HG03060 (cell line): ENCODE measurements around the gene TMEM271.
"Not testable (repeated sequence)": the region's sequence is repeated elsewhere in the genome, so short reads cannot be mapped to it uniquely, and the experiment has no call there.

Source experiments
- ATAC-seq: cut with Tn5 transposase; IDR thresholded peaks from one replicate; pipeline ENCODE4 v1.9.1; 2021; ENCODE audit warnings: low read depth, moderate number of reproducible peaks; ENCODE audit not compliant: unreplicated experiment

The TMEM271 gene

DNA sequence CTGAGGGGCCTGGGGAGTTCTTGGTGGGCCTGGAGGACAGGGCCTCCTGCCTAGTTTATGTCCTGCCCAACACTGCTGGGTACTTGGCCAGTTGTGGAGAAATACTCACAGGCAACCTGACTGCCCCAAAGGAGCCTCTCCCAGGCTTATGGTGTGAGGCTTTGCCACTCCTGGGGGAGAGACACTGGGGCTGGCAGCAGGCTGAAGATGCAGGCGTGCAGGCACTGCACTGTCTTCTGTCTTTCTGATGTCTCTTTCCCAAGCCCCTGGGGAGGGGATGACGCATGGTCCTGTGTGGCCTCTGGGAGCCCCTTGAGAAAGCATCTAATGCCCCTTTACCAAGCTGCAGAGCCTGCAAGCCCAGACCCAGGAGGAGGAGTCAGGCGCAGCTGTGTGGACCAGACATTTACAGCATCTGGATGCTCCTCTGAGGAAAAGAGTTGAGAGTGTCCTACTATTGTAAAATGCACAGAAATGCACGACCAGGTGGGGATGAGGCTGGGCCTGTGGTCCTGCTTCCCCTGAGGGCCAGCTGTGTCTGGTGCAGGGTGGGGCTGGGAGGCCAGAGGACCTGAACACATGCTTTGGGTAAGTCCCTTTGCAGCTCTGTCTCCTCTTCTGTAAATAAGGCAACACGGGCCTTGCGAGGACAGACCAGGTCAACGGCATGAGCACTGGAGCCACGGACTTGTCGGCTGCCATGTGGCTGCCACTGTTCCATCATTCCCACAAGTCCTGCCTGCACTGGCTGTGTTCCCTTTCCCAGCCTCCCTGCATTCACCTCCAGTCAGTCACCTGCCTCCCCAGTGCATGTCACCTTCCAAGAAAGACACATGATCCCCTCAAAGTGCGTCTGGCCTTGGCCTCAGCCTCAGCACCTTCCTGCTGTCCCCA, 8.4 kb downstream of the TMEM271 start:
- no peak for ATAC-seq

DNA sequence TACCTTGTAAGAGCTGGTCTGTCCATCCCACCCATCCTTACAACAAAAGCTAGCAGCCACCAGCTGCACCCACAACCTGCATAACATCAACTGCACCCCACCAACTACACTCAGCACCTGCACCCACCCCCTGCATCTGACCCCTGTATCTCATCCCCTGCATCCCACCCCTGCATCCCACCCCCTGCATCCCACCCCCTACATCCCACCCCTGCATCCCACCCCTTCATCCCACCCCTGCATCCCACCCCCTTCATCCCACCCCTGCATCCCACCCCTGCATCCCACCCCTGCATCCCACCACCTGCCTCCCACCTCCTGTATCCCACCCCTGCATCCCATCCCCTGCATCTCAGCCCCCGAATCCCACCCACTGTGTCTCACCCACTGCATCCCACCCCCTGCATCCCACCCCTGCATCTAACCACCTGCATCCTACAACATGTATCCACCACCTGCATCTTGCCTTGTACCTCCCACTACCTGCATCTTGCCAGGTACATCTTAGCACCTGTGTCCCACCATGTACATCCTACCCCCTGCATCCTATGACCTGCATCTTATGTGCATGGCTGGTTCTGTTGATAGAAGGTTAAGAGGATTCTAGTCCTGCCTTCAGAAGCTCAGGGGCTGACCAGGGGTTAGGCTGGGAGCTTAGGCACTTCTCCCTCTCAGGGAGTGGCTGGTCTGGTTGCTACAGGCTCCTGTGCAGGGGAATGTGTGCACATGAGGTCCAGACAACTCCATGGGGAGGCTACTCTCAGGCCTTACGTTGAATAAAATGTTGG, 9.4 kb downstream of the TMEM271 start:
- no peak for ATAC-seq

DNA sequence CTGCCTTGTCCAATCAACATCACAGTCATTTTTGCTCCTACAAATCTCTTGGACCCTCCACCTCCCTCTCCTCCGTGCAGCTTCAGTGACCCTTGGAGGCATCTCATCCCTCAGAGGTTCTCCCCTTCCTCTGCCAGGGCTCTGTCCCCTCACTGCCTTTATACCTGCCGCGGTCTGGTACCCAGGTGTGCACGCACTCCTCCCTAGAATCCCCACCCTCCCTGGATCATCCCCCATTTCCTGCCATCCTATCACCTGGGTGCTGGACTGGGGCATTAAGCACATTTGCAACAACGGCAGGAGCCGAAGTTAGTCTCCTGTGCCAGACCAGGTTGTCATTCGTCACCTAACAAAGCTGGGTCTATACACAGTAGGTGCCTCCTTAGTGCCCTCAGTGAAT, 10.1 kb downstream of the TMEM271 start:
- no peak for ATAC-seq

DNA sequence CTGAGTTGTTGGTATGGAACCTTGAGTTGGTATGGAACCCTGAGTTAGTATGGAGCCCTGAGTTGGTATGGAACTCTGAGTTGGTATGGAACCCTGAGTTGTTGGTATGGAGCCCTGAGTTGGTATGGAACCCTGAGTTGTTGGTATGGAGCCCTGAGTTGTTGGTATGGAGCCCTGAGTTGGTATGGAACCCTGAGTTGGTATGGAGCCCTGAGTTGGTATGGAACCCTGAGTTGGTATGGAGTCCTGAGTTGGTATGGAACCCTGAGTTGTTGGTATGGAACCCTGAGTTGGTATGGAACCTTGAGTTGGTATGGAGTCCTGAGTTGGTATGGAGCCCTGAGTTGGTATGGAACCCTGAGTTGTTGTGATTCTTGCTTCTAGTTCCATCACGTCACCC, 10.5 kb downstream of the TMEM271 start:
- not testable (repeated sequence) for ATAC-seq

DNA sequence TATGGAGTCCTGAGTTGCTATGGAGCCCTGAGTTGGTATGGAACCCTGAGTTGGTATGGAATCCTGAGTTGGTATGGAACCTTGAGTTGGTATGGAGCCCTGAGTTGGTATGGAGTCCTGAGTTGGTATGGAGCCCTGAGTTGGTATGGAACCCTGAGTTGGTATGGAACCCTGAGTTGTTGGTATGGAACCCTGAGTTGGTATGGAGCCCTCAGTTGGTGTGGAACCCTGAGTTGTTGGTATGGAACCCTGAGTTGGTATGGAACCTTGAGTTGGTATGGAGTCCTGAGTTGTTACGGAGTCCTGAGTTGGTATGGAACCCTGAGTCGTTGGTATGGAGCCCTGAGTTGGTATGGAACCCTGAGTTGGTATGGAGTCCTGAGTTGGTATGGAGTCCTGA, 13.6 kb downstream of the TMEM271 start:
- not testable (repeated sequence) for ATAC-seq

DNA sequence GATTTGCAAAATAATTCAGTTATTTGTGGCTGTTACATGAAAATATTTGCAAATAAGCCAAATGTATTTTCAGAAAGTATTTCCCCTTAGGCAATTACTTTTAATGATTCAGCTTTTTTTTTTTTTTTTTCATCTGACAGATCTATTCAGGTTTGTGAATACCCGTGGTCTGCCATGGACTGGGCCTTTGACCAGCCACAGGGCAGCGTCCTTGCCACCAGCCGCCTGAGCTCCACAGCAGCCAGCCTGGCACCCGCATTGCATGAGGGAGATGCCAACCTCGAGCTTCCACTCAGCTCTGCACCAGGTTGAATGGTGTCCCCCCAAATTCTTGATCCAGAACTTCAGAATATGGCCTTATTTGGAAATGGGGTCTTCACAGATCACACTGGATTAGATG, 14.7 kb downstream of the TMEM271 start:
- no peak for ATAC-seq

DNA sequence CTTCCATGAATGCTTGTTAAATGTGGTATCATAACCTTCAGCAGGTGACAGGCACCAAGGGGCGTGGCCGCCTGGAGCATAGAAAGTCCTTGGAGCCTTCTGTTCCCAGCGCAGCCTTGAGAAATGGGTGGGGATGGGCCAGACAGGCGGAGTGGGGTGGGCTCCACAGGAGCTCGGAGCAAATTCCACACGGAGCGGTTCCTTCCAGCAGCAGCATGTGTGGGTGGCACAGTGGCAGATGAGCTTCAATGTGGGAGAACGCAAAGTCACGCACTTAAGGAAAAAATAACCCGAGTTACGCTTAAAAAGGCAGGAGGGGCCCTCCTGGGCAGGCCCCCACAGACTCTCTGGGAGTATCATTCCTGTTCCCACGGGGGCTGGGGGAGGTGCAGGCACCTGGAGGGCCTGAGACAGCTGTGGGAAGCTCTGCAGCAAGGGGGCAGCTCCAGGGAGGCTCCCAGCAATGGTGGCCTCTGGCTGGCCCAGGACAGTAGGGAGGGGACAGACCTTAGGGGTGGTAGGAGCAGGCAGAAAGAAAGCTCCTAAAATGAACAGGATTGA, 15.3 kb downstream of the TMEM271 start:
- no peak for ATAC-seq

DNA sequence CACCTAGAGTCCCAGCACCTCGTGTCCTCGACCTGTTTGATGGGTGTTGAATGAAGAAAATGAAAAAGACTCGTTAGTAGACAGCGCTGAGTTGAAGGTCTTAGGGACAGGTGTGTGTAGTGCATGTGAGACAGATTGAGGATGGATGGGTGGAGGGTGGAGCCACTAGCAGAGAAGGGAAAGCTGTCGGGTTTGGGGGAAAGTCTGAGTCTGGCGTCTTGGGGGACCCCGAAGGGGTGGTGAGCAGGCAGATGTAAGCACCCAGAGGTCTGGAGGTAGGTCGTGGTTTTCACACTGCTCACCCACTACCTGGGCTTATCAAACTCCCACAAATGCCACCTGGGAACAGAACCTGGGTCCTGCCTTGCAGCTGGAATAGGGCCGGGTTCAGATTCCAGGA, 16.0 kb downstream of the TMEM271 start:
- ATAC-seq = no peak

DNA sequence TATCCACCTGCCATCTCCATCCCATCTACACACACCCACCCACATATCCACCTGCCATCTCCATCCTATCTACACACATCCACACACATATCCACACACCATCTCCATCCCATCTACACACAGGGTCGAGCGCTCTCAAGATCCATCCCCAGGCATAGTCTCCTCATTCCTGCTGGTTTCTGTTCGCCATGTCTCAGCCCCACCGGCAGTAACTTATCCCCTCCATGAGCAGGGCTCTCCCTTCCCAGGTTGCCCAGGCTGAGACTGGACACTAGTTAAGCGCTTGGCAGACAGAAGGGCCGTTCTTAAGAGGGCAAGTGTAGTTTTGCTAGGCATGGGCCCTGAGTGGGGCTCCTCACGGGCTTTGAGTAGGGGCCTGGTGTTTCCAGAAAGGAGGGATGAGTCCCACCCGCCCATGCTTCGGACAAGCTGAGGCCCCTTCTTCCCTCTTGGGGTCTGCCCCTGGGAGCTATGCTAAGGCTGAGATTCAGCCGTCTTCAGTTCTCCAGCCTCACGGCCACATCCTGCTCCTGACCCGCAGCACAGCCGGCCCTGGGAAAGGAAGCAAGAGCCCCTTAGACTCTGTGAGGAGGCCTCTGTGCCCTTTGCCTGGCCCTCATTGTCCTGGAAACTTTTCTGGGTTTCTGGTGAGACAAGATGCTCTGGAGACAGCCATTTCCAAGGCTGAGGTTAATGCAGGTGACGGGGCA, 20.4 kb downstream of the TMEM271 start:
- ATAC-seq = no peak

DNA sequence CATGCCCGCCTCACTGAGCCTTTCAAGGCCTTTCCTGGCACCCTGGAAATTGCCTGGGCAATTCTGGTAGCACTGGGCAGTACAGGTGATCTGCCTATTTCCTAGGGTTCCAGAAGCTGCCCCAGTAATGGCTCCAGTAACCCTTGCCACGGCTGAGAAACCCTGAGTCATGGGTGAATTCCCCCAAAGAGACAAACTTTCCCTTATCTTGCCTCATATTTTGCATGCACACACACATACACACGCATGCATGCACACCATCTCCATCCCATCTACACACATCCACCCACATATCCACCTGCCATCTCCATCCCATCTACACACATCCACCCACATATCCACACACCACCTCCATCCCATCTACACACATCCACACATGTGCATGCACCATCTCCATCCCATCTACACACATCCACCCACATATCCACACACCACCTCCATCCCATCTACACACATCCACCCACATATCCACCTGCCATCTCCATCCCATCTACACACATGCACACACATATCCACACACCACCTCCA, 21.2 kb downstream of the TMEM271 start:
- ATAC-seq = not testable (repeated sequence)

DNA sequence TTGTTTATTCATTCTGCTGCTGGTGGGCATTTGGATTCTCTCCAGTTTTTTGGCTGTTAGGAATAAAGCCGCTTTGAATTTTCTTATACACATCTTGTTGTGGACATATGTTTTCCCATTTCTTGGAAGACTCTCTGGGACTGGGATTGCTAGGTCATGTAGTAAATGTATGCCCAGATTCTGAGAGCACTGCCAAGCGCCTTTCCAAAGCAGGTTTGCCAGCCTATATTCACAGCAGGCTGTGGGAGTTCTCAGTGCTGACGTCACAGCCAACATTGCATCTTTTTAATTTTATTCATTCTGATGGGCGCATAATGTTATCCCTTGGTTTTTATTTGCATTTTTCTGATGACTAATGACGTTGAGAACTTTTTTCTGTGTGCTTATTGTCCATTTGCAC, 24.1 kb downstream of the TMEM271 start:
- no peak for ATAC-seq

DNA sequence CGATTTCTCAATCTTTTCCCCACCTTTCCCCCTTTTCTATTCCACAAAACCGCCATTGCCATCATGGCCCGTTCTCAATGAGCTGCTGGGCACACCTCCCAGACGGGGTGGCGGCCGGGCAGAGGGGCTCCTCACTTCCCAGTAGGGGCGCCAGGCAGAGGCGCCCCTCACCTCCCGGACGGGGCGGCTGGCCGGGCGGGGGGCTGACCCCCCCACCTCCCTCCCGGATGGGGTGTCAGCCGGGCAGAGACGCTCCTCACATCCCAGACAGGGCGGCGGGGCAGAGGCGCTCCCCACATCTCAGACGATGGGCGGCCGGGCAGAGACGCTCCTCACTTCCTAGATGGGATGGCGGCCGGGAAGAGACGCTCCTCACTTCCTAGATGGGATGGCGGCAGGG, 25.8 kb downstream of the TMEM271 start:
- not testable (repeated sequence) for ATAC-seq

DNA sequence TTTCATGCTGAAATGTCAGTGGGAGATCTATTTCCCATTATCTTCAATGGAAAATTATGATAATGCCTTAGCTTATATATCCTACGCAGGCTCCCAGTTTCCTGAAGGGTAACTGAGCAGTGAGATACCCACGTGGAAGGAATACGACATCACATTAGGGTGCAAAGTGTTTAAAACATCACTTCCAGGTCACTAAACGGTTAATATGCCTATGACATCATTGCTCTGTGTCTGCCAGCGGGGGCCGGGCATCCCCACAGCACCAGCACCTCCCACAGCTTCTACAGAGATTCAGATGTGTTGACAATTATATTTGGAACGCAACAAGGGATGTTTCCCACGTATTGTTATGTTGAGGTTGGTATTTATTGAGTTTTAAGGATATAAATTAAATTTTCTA, 27.1 kb downstream of the TMEM271 start:
- no peak for ATAC-seq

DNA sequence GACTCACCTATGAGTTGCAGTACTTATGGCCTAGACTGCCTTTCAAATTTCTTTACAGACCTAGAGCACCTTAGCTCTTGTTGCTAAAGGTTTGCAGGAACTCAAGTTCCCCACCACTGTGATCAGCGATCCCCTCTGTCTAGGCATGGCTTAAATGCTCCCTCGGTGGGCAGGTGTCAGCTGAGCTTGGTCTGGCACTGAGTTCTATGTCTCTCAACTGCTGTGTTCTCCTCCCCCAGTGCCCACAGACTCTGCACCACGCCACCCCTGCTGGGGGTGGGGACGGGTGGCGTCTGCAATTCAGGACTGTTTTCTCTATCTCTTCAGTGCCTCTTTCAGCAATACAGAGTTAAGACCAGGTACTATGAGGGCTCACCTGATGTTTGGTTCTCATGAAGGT, 30.5 kb downstream of the TMEM271 start:
- ATAC-seq = no peak

DNA sequence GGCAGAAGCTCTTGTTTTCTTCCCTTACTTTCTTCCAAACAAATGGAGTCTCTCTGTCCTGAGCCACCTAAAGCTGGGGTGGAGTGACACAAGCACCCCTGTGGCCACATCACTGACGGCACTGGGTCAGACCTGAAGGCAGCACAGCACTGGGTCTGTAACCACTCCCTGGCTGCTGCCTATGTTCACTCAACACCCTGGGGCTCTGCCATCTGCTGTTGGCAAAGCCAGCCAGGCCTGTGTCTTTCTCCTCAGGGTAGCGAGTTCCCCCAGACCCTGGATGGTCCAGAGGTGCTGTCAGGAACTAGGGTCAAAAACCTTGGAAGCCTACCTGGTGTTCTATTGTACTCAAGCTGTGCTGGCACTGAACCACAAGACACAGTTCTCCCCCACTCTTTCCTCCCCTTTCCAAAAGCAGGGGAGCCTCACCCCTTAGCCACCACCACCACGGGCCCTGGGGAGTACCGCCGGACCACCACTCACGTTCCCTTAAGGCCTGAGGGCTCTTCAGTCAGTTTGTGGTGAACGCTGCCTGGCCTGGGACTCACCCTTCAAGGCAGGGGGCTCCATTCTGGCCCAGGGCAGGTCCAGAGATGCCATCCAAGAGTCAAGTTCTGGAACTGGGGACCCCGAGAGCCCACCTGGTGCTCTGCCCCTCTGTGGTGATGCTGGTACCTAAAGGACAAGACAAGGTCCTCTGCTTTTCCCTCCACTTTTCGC, 31.5 kb downstream of the TMEM271 start:
- no peak for ATAC-seq

DNA sequence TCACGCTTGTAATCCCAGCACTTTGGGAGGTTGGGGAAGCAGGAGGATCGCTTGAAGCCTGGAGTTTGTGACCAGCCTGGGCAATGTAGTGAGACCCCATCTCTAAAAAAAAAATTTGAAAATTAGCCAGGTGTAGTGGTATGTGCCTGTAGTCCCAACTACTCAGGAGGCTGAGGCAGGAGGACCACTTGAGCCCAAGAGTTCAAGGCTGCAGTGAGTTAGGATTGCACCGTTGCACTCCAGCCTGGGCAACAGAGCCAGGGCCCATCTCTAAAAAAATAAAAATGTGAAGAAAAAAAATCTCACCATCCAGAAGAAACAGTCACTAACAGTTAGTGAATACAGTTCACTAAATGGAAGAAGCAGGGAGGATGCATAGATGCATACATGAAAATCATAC, 34.8 kb downstream of the TMEM271 start:
- ATAC-seq = no peak

DNA sequence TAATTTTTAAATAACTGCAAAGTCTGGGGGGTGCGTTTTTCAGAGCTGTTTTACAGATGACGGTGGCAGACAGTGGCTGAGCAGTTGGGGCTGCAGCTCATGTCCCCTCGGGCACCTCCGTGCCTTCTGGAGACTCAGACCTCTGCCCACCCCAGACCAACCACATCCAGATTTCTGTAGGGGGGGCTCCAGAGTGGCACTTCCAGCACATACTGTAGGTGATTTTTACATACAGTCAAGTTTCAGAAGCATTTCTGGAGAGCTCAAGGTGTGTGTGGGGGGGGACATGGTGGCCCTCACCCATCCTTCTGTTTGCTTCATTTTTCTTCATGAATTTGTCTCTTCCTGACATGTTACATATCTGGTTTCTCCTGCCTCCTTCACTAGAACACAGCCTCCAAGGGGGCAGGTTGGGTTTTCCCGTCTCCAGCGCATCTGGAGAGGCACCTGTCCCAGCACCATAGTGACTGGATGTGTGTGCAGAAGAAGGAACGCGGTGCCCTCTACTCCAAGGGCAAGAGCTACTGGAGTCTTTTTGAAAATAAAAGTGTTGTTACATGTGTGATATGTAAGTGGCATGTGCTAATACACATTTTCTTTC, 37.5 kb downstream of the TMEM271 start:
- no peak for ATAC-seq

DNA sequence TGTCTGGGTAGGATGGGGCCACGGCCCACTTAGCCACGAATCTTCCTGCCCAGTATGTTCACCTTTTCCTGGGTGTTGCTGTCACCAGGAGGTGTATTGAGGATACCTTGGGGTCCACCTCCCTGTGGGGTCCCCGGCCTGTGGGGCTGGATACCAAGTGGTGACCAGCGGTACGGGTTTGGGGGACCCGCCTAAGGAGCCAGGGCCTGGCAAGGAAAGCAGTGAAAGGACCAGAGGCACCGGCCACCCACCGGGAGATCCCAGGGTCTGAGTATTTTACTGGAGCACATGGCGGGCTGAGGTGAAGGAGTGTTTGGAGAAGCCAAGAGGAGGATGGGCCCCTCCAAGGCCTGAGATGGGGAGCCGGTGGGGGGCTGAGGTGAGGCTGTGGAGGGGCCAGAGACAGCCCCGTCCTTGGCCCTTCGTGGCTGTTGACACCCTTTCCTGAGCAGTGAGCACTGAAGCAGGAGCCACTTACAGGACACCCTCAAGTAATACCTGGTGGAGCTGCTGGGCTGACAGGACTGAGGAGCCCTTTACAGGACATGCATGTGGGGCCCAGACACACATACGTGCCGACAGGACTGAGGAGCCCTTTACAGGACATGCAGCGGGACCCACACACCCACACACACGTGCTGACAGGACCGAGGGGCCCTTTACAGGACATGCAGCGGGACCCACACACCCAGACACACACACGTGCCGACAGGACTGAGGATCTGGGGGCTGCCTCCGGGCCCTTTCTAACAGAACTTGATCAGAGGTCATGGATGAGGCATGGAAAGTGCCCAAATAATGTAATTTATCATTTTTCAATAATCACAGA, 38.4 kb downstream of the TMEM271 start:
- ATAC-seq = no peak
